Progenitor cell of endocrine pancreas (in vitro differentiated cells): ENCODE data around the gene EDA2R. TPM values are rescaled to one million over a fixed set of nuclear protein-coding genes. Genes with fewer than 3 reads are reported as not detected.

Source experiments
- DNase-seq: peaks from one replicate; pipeline ENCODE4 v3.0.0; 2021; ENCODE audit warnings: low spot score; ENCODE audit not compliant: unreplicated experiment
- H3K27ac Mint-ChIP-seq: 2 replicates; pipeline ENCODE4 v1.8.0; 2021; ENCODE audit warnings: mild to moderate bottlenecking, moderate library complexity, mixed read lengths
- H3K27me3 Mint-ChIP-seq: 2 replicates; pipeline ENCODE4 v1.8.0; 2021; ENCODE audit warnings: mixed read lengths
- H3K36me3 Mint-ChIP-seq: 2 replicates; pipeline ENCODE4 v1.8.0; 2022; ENCODE audit warnings: mixed read lengths; ENCODE audit not compliant: insufficient read depth
- H3K4me1 Mint-ChIP-seq: 2 replicates; pipeline ENCODE4 v1.8.0; 2021; ENCODE audit warnings: low read depth, mixed read lengths
- H3K4me3 Mint-ChIP-seq: 2 replicates; pipeline ENCODE4 v1.8.0; 2021; ENCODE audit warnings: low read depth, mild to moderate bottlenecking, moderate library complexity, mixed read lengths
- H3K9me3 Mint-ChIP-seq: 2 replicates; pipeline ENCODE4 v1.8.0; 2021; ENCODE audit warnings: low read depth, mixed read lengths
- CTCF ChIP-seq: fragments of 200-600 bp; sonication (generic); IDR thresholded peaks from one replicate; pipeline ENCODE4 v1.5.0; 2021; ENCODE audit warnings: antibody characterized with exemption, mild to moderate bottlenecking; ENCODE audit not compliant: unreplicated experiment
- total RNA-seq: library from RNA; stranded (reverse); gene quantifications from 2 replicates; pipeline ENCODE4 v1.2.1, GENCODE V29; 2021

EDA2R gene
- total RNA-seq, 1 donor from 2014 or later: 4.2 TPM

- DNase-seq: no peak
- Mint-ChIP-seq H3K27ac (no peak overlapping the region), H3K36me3 (no peaks in the 10 kb centered on the region), H3K4me3 (no peak overlapping the region), H3K9me3 (peaks cover 16% of the 10 kb centered on the region), H3K4me1 (no peaks in the 10 kb centered on the region), H3K27me3 (no peaks in the 10 kb centered on the region)
- TF ChIP-seq CTCF: no peak
These were observed 16.7 kb downstream of the EDA2R start for GRCh38 chrX:66622209-66622608.

GRCh38 chrX:66616944-66617343, 21.9 kb downstream of the EDA2R start:
- Mint-ChIP-seq H3K4me1 (no peaks in the 10 kb centered on the region), H3K4me3 (no peak overlapping the region), H3K27me3 (no peaks in the 10 kb centered on the region), H3K36me3 (peaks cover 2% of the 10 kb centered on the region), H3K27ac (no peak overlapping the region), H3K9me3 (peaks cover 7% of the 10 kb centered on the region)
- no peak for TF ChIP-seq CTCF
- no peak for DNase-seq

- DNase-seq: no peak
- Mint-ChIP-seq H3K27me3 (no peaks in the 10 kb centered on the region), H3K36me3 (peaks cover 1% of the 10 kb centered on the region), H3K27ac (no peak overlapping the region), H3K4me1 (no peaks in the 10 kb centered on the region), H3K9me3 (peaks cover 10% of the 10 kb centered on the region), H3K4me3 (no peak overlapping the region)
- TF ChIP-seq CTCF: no peak
These were observed 36.4 kb downstream of the EDA2R start for GRCh38 chrX:66602381-66602938.

- Mint-ChIP-seq H3K9me3 (peaks cover 10% of the 10 kb centered on the region), H3K4me3 (no peak overlapping the region), H3K27ac (no peak overlapping the region), H3K4me1 (no peaks in the 10 kb centered on the region), H3K36me3 (peaks cover 1% of the 10 kb centered on the region), H3K27me3 (no peaks in the 10 kb centered on the region)
- DNase-seq: no peak
- no peak for TF ChIP-seq CTCF
These were observed 37.4 kb downstream of the EDA2R start for GRCh38 chrX:66601522-66601921.

- Mint-ChIP-seq H3K27me3 (no peaks in the 10 kb centered on the region), H3K4me1 (no peaks in the 10 kb centered on the region), H3K9me3 (peaks cover 63% of the 10 kb centered on the region), H3K36me3 (peaks cover 1% of the 10 kb centered on the region), H3K4me3 (no peak overlapping the region), H3K27ac (no peak overlapping the region)
- no peak for TF ChIP-seq CTCF
- DNase-seq: no peak
These were observed 59.7 kb downstream of the EDA2R start for GRCh38 chrX:66579219-66579618.
